Dermis microvascular lymphatic vessel endothelial cell (primary cell): ENCODE measurements around the gene OR11H6. TPM values are rescaled to one million over a fixed set of nuclear protein-coding genes. Genes with fewer than 3 reads are reported as not detected.
"Not testable (repeated sequence)": the region's sequence is repeated elsewhere in the genome, so short reads cannot be mapped to it uniquely, and the experiment has no call there.

Experiments
- DNase-seq, 2 donors: peaks; one replicate each; pipeline versions ENCODE4 v3.0.0 to v3.0.0-alpha.2; 2010; ENCODE audit warnings: low read depth in 2 of 2
- total RNA-seq: library from RNA; depleted of rRNA; stranded (reverse); fragments of >200 nt; gene quantifications from 2 replicates; pipeline ENCODE4 v1.2.1, GENCODE V29; 2014

OR11H6 gene
- total RNA-seq, 1 donor from 2014 or later = not detected

- no peak for DNase-seq
These were observed 39.2 kb downstream of the OR11H6 start for GRCh38 chr14:20262642-20263128.

DNA sequence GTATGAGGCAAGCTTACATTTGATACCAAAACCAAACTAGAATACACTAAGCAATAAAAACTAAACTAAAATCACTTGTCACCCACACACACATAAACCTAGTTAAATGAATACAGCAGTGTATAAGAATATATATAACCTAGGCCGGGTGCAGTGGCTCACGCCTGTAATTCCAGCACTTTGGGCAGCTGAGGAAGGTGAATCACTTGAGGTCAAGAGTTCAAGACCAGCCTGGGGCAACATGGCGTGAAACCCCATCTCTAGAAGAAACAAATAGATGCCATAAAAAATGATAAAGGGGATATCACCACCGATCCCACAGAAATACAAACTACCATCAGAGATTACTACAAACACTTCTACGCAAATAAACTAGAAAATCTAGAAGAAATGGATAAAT is 40.9 kb downstream of the OR11H6 start:
- DNase-seq = not testable (repeated sequence)

DNA sequence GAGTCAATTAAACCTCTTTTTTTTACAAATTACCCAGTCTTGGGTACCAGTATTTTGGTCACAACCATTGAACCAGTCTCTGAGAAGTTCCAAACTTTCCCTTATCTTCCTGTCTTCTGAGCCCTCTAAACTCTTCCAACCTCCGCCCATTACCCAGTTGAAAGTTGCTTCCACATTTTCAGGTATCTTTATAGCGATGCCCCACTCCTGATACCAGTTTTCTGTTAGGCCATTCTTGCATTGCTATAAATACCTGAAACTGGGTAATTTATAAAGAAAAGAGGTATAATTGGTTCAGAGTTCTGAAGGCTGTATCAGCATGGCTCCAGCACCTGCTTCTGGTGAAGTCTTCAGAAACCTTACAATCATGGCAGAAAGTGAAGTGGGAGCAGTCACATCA is 50.6 kb downstream of the OR11H6 start:
- no peak for DNase-seq

Other genes with a start within 250 kb of the OR11H6 start
- gene OR4K15, start 248.1 kb upstream of the OR11H6 start, total RNA-seq = not detected in 2 replicates
- gene OR4Q2, start 221.5 kb upstream of the OR11H6 start, total RNA-seq = not detected in 2 replicates
- gene OR4K14, start 204.4 kb upstream of the OR11H6 start, total RNA-seq = not detected in 2 replicates
- gene OR4K13, start 187.7 kb upstream of the OR11H6 start, total RNA-seq = not detected in 2 replicates
- not detected in 2 replicates for gene OR4L1, start 163.7 kb upstream of the OR11H6 start, total RNA-seq
- gene OR4K17, start 113.0 kb upstream of the OR11H6 start, total RNA-seq = not detected in 2 replicates
- gene OR4N5, start 84.9 kb upstream of the OR11H6 start, total RNA-seq = not detected in 2 replicates
- gene OR11G2, start 32.8 kb upstream of the OR11H6 start, total RNA-seq = not detected in 2 replicates
- not detected in 2 replicates for gene OR11H7, start 5.3 kb downstream of the OR11H6 start, total RNA-seq
- not detected in 2 replicates for gene OR11H4, start 15.6 kb downstream of the OR11H6 start, total RNA-seq
- gene TTC5, start 82.2 kb downstream of the OR11H6 start, total RNA-seq = 14.4 and 15.8 TPM in 2 replicates
- gene CCNB1IP1, start 109.6 kb downstream of the OR11H6 start, total RNA-seq = 38.6 and 39.7 TPM in 2 replicates
- 5.3 and 6.3 TPM in 2 replicates for gene PARP2, start 119.9 kb downstream of the OR11H6 start, total RNA-seq
- gene TEP1, start 189.8 kb downstream of the OR11H6 start, total RNA-seq = 19.8 and 36.0 TPM in 2 replicates
- gene KLHL33, start 212.5 kb downstream of the OR11H6 start, total RNA-seq = under 0.01 and 0.13 TPM in 2 replicates
- gene OSGEP, start 231.1 kb downstream of the OR11H6 start, total RNA-seq = 54.9 and 70.4 TPM in 2 replicates
- 65.7 and 75.1 TPM in 2 replicates for gene APEX1, start 231.5 kb downstream of the OR11H6 start, total RNA-seq
- 22.1 and 28.6 TPM in 2 replicates for gene PIP4P1, start 237.7 kb downstream of the OR11H6 start, total RNA-seq
- gene PNP, start 245.7 kb downstream of the OR11H6 start, total RNA-seq = 222 and 264 TPM in 2 replicates